ENCODE results near the gene NT5C2. TPM values are rescaled to one million over a fixed set of nuclear protein-coding genes. Genes with fewer than 3 reads are reported as not detected.
"Not testable (repeated sequence)": the region's sequence is repeated elsewhere in the genome, so short reads cannot be mapped to it uniquely, and the experiment has no call there.

NT5C2 gene
- total RNA-seq, 6 experiments from 2014 or later = 17.3 to 39.2 (median 32.4) TPM

DNA sequence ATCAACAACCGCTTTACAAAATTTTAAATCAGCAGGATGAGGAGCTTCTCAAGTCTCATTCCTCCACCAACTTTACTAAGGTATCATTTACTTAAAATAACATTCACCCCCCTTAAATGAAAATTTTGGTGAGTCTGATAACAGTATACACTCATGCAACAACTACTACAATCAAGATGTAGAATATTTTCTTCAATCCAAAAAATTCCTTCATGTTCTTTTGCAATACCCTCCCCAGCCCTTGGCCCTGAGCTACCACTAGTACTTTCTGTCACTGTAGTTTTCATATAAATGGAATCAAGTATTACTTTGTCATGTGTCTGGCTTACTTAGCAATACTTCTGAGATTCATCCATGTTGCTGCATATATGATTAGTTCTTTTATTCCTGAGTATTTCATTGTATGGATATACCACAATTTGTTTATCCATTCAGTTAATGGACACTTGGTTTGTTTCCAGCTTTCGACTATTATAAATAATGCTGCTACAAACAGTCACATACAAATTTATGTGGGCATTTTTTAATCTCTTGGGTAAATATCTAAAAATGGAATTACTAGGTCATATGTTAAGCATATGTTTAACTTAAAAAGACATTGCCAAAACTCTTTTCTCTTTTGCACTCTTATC is 43.0 kb downstream of the NT5C2 start:
- ATAC-seq (no peak), DNase-seq (no peak)
- Histone ChIP-seq H3K36me3 (no peaks in the 10 kb centered on the region), H3K4me1 (peaks cover 0 to 39% (median 7%) of the 10 kb centered on the region in 4 donors), H3K27me3 (no peaks in the 10 kb centered on the region), H3K9me3 (no peaks in the 10 kb centered on the region), H3K4me3 (no peak overlapping the region), H3K27ac (no peak overlapping the region)
- TF ChIP-seq, protein P1, sequence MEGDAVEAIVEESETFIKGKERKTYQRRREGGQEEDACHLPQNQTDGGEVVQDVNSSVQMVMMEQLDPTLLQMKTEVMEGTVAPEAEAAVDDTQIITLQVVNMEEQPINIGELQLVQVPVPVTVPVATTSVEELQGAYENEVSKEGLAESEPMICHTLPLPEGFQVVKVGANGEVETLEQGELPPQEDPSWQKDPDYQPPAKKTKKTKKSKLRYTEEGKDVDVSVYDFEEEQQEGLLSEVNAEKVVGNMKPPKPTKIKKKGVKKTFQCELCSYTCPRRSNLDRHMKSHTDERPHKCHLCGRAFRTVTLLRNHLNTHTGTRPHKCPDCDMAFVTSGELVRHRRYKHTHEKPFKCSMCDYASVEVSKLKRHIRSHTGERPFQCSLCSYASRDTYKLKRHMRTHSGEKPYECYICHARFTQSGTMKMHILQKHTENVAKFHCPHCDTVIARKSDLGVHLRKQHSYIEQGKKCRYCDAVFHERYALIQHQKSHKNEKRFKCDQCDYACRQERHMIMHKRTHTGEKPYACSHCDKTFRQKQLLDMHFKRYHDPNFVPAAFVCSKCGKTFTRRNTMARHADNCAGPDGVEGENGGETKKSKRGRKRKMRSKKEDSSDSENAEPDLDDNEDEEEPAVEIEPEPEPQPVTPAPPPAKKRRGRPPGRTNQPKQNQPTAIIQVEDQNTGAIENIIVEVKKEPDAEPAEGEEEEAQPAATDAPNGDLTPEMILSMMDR (IDR thresholded peaks at IDR 0.05) = no peak
- TF ChIP-seq POLR2A (IDR thresholded peaks at IDR 0.05) = no peak
- intact Hi-C loops (cut with DNase I) = no loop called here
- WGBS (ENCODE audit: insufficient coverage, low coverage, low lambda C conversion rate, missing lambda C conversion rate) = 88% methylated on average over 2 of the region's 2 CpGs

DNA sequence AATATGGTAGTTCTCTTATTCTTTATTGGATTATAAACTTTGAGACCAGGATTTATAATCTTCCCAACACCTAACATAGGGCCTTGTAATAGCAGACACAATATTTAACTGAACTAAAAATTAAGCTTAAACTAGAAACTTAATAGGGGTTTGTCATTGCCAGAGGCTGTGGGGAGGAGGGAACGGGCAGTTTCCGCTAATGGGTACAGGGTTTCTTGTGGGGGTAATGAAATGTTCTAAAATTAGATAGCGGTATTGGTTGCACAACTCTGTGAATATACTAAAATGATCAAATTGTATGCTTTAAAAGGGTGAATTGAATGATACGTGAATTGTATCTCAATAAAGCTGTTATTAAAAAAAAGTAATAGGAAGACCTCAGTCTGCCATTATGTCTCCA is 45.4 kb downstream of the NT5C2 start:
- no peaks in the 10 kb centered on the region for H3K9me3 ChIP-seq
- H3K27me3 ChIP-seq = no peaks in the 10 kb centered on the region
- DNase-seq (no peak), ATAC-seq (no peak)
- peak overlapping the region in 1 of 3 donors; percentile 78 for H3K27ac ChIP-seq
- H3K36me3 ChIP-seq = no peaks in the 10 kb centered on the region
- 81% methylated on average over 4 of the region's 4 CpGs for WGBS (ENCODE audit: insufficient coverage, low coverage, low lambda C conversion rate, missing lambda C conversion rate)
- no peak overlapping the region for H3K4me3 ChIP-seq
- intact Hi-C loops (cut with DNase I) = no loop called here
- TF ChIP-seq, protein P1 (IDR thresholded peaks at IDR 0.05) = no peak
- TF ChIP-seq POLR2A (IDR thresholded peaks at IDR 0.05) = no peak
- peaks cover 0 to 16% (median 7%) of the 10 kb centered on the region in 4 donors for H3K4me1 ChIP-seq

DNA sequence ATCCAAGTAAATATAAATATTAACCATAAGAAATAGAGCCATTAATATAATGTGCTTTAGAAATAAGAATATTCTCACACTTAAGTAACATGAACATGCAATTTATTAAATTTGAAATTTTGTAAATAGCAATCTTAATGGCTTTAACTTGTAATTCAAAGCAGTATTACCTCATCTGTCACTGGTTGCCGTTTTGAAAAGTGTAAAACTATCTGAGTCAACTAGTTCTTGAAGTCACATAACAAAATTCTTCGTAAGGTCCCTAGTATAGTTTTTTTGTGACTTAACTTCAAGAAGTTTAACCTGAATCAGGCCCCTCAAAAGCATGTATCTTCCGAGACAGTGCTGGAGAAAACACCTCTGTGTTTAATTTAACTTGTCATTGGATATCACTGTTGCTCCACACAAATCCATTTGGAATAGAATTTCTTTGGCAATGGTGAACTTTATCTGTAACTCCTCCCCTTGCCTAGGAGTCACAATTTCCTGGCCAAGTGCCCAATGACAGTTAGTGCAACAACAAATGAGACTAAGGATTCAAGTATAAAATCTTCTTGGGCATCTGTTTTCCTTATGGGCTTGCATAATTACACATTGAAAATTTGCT is 47.1 kb downstream of the NT5C2 start:
- peak; percentile 15 for TF ChIP-seq POLR2A (IDR thresholded peaks at IDR 0.05)
- TF ChIP-seq, protein P1 (IDR thresholded peaks at IDR 0.05) = no peak
- DNase-seq = peak; percentile 75 to 92 (median 78)
- ATAC-seq = peak; percentile 84 to 89 (median 88)
- peaks cover 0 to 23% (median 7%) of the 10 kb centered on the region in 4 donors for H3K4me1 ChIP-seq
- no peaks in the 10 kb centered on the region for H3K36me3 ChIP-seq
- no peak overlapping the region for H3K4me3 ChIP-seq
- H3K27me3 ChIP-seq = no peaks in the 10 kb centered on the region
- intact Hi-C loops (cut with DNase I) = no loop called here
- WGBS (ENCODE audit: insufficient coverage, low coverage, low lambda C conversion rate, missing lambda C conversion rate) = 28% methylated on average over 3 of the region's 3 CpGs
- H3K27ac ChIP-seq = peak overlapping the region; percentile 36 to 78 (median 70)
- H3K9me3 ChIP-seq = no peaks in the 10 kb centered on the region

DNA sequence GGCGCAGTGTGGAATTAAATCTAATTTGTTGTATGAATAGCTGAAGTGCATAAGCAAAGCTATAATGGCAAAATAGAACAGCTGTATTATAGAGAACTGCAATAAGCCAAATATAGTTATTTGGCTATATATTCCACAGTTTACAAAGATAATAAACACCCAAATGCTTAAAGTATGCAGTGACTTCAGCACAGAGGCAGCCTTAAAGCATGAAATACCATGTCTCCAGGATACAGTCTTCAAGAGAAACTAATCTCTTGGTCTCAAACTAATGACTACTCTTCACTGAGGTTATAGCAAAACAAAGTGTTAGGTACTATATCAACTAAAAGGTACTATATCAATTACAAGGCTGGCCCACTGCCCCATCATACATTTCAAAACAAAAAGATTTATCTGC is 48.0 kb downstream of the NT5C2 start:
- H3K4me1 ChIP-seq = peaks cover 0 to 23% (median 7%) of the 10 kb centered on the region in 4 donors
- peak in 1 of 4 donors; percentile 5 for ATAC-seq

DNA sequence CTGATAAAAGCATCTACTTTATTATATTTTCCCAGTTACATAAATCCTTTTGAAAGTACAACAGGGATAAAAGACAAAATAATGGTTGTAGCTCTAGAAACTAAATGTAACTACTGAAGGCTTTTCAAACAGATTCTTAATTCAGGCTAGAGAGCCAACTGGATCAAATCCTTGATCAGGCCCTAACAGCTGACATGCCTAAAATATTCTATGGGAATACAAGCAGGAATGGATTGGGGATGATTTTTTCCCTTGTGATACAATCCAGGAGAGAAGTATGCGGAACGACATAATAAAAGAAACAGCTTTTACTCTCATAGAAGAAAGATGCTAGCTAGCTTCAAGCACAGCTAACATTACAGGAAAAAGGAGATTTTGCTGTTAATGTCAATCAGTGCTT is 49.0 kb downstream of the NT5C2 start:
- DNase-seq = no peak
- intact Hi-C loops (cut with DNase I) = no loop called here
- no peaks in the 10 kb centered on the region for H3K36me3 ChIP-seq
- H3K4me3 ChIP-seq = no peak overlapping the region
- WGBS (ENCODE audit: insufficient coverage, low coverage, low lambda C conversion rate, missing lambda C conversion rate) = 91% methylated on average over 2 of the region's 2 CpGs
- ATAC-seq = no peak
- peaks cover 0 to 23% (median 7%) of the 10 kb centered on the region in 4 donors for H3K4me1 ChIP-seq
- no peaks in the 10 kb centered on the region for H3K27me3 ChIP-seq
- no peak overlapping the region for H3K27ac ChIP-seq
- TF ChIP-seq POLR2A (IDR thresholded peaks at IDR 0.05) = no peak
- TF ChIP-seq, protein P1 (IDR thresholded peaks at IDR 0.05) = no peak
- no peaks in the 10 kb centered on the region for H3K9me3 ChIP-seq

More for the DNA sequence above, 48.0 kb downstream of the NT5C2 start:
- Histone ChIP-seq H3K4me3 (no peak overlapping the region), H3K27me3 (no peaks in the 10 kb centered on the region), H3K9me3 (no peaks in the 10 kb centered on the region), H3K36me3 (no peaks in the 10 kb centered on the region), H3K27ac (peak overlapping the region in 2 of 3 donors; percentile 70 to 78)
- 100% methylated on average over 1 of the region's 1 CpG for WGBS (ENCODE audit: insufficient coverage, low coverage, low lambda C conversion rate, missing lambda C conversion rate)
- DNase-seq = no peak
- TF ChIP-seq POLR2A (IDR thresholded peaks at IDR 0.05) = no peak
- intact Hi-C loops (cut with DNase I) = no loop called here

DNA sequence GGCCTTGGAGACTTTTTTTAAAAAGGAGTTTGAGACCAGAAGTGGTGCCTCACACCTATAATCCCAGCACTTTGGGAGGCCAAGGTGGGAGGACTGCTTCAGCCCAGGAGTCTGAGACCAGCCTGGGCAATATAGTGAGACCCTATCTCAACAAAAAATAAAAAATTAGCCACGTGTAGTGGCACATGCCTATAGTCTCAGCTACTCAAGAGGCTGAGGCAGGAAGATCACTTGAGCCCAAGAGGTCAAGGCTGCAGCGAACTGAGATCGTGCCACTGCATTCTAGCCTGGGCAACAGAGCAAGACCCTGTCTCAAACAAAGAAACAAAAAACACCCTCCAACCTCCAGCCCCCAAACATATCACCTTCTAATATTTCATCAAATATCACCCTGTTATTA is 49.4 kb downstream of the NT5C2 start:
- peaks cover 0 to 23% (median 7%) of the 10 kb centered on the region in 4 donors for H3K4me1 ChIP-seq
- intact Hi-C loops (cut with DNase I) = not testable (repeated sequence)
- 92% methylated on average over 3 of the region's 3 CpGs for WGBS (ENCODE audit: insufficient coverage, low coverage, low lambda C conversion rate, missing lambda C conversion rate)

More for the DNA sequence above, 49.4 kb downstream of the NT5C2 start:
- not testable (repeated sequence) for H3K36me3 ChIP-seq, H3K27me3 ChIP-seq, H3K9me3 ChIP-seq, ATAC-seq, H3K4me3 ChIP-seq, H3K27ac ChIP-seq, DNase-seq
